H1 (cell line): Measurements from ENCODE around the gene PRKN. TPM values are rescaled to one million over a fixed set of nuclear protein-coding genes. Genes with fewer than 3 reads are reported as not detected.

Experiments used
- CTCF ChIA-PET: fragments of 300-600 bp; sonication (Branson Sonifier 250); formaldehyde crosslinking; loops from one replicate; lab custom pipeline; 2021; ENCODE audit not compliant: partially characterized antibody; lab: Charles Lee
- POLR2A ChIA-PET: fragments of 300-600 bp; sonication (Branson Sonifier 250); formaldehyde crosslinking; loops from one replicate; lab custom pipeline; 2021; ENCODE audit warnings: inconsistent platforms; ENCODE audit not compliant: partially characterized antibody; lab: Charles Lee
- DNase-seq, 2 experiments: peaks; one replicate each; pipeline versions ENCODE4 v3.0.0 to v3.0.0-alpha.2; 2010 to 2022; ENCODE audit warnings: low spot score in 2 of 2, low read depth in 1 of 2, mixed read lengths in 1 of 2
- FAIRE-seq: peaks from 2 replicates; lab custom pipeline; 2011; peaks lifted over from hg19 to GRCh38; lab: Jason Lieb, UNC
- H2AFZ ChIP-seq: 2 replicates; pipeline ENCODE4 v1.8.1; 2012; ENCODE audit warnings: low read length, inconsistent platforms
- H2AK5ac ChIP-seq: 2 replicates; pipeline ENCODE4 v1.6.1; 2013; ENCODE audit warnings: low read depth, low read length
- H2BK120ac ChIP-seq: replicated peaks from 2 replicates; pipeline ENCODE3; 2013; ENCODE audit warnings: low read depth, low read length, inconsistent platforms
- H2BK12ac ChIP-seq: 2 replicates; pipeline ENCODE4 v1.6.1; 2013; ENCODE audit warnings: low read depth, low read length
- H2BK15ac ChIP-seq: 2 replicates; pipeline ENCODE4 v1.6.1; 2013; ENCODE audit warnings: low read length
- H2BK20ac ChIP-seq: 2 replicates; pipeline ENCODE4 v1.6.1; 2013; ENCODE audit warnings: low read length
- H2BK5ac ChIP-seq: 2 replicates; pipeline ENCODE4 v1.6.1; 2013; ENCODE audit warnings: low read depth, low read length
- H3K14ac ChIP-seq: 2 replicates; pipeline ENCODE4 v1.6.1; 2013; ENCODE audit warnings: inconsistent platforms; ENCODE audit not compliant: insufficient read length
- H3K18ac ChIP-seq: 2 replicates; pipeline ENCODE4 v1.6.1; 2013; ENCODE audit warnings: low read length; ENCODE audit errors: extremely low read depth
- H3K23ac ChIP-seq: 2 replicates; pipeline ENCODE4 v1.6.1; 2013; ENCODE audit warnings: inconsistent platforms; ENCODE audit not compliant: insufficient read length
- H3K23me2 ChIP-seq: 2 replicates; pipeline ENCODE4 v1.6.1; 2013; ENCODE audit warnings: low read depth, low read length
- H3K27ac ChIP-seq: 2 replicates; pipeline ENCODE4 v1.6.1; 2011; ENCODE audit warnings: low read depth, low read length, inconsistent platforms
- H3K27me3 ChIP-seq, 4 experiments: replicated peaks in 1 of 4; 1 replicate in 1 of 4; 2 replicates in 3 of 4; pipeline versions ENCODE4 v1.6.1 to v1.8.1; 2011 to 2013; ENCODE audit warnings: low read length in 3 of 4, mild to moderate bottlenecking in 3 of 4, inconsistent platforms in 2 of 4, mixed read lengths in 2 of 4, moderate library complexity in 1 of 4; ENCODE audit not compliant: control insufficient read depth in 3 of 4, insufficient read depth in 3 of 4; ENCODE audit errors: extremely low read depth in 1 of 4
- H3K36me3 ChIP-seq, 4 experiments: 2 replicates each; pipeline versions ENCODE4 v1.6.1 to v1.8.1; 2011 to 2013; ENCODE audit warnings: mild to moderate bottlenecking in 4 of 4, low read length in 3 of 4, moderate library complexity in 2 of 4, control low read depth in 1 of 4, inconsistent platforms in 1 of 4; ENCODE audit not compliant: insufficient read depth in 4 of 4, control insufficient read depth in 2 of 4
- H3K4ac ChIP-seq: replicated peaks from 2 replicates; pipeline ENCODE3; 2013; ENCODE audit warnings: low read length, low read depth, mixed read lengths, inconsistent platforms; ENCODE audit not compliant: insufficient read length
- H3K4me1 ChIP-seq, 4 experiments: replicated peaks in 1 of 4; 1 replicate in 1 of 4; 2 replicates in 3 of 4; pipeline versions ENCODE4 v1.6.1 to v1.8.1; 2011 to 2013; ENCODE audit warnings: low read length in 3 of 4, inconsistent platforms in 2 of 4, mixed read lengths in 1 of 4; ENCODE audit not compliant: insufficient read depth in 4 of 4, control insufficient read depth in 3 of 4
- H3K4me2 ChIP-seq, 2 experiments: 2 replicates each; pipeline versions ENCODE4 v1.6.1 to v1.8.1; 2011 to 2013; ENCODE audit warnings: low read depth in 2 of 2, low read length in 2 of 2, control low read depth in 1 of 2, inconsistent platforms in 1 of 2, mild to moderate bottlenecking in 1 of 2; ENCODE audit not compliant: insufficient read depth in 1 of 2
- H3K4me3 ChIP-seq, 4 experiments: fragments of 200-600, 300-600 bp in 1 of 4; sonication (generic), shearing (Covaris generic), sonication (Bioruptor Twin) in 1 of 4; 2 replicates each; pipeline versions ENCODE4 v1.5.1 to v1.8.1; 2011 to 2016; ENCODE audit warnings: low read length in 4 of 4, low read depth in 3 of 4, control low read depth in 2 of 4, inconsistent platforms in 2 of 4, mild to moderate bottlenecking in 2 of 4, mixed read lengths in 1 of 4, moderate library complexity in 1 of 4; ENCODE audit not compliant: insufficient read depth in 2 of 4; ENCODE audit errors: extremely low read depth in 1 of 4
- H3K56ac ChIP-seq: replicated peaks from 2 replicates; pipeline ENCODE3; 2013; ENCODE audit warnings: low read depth, mild to moderate bottlenecking, mixed read lengths, low read length, inconsistent platforms; ENCODE audit not compliant: insufficient read length
- H3K79me1 ChIP-seq: 2 replicates; pipeline ENCODE4 v1.6.1; 2013; ENCODE audit warnings: low read depth, low read length, control low read depth
- H3K79me2 ChIP-seq, 2 experiments: 2 replicates each; pipeline versions ENCODE4 v1.6.1 to v1.8.1; 2012 to 2013; ENCODE audit warnings: low read length in 2 of 2, mild to moderate bottlenecking in 2 of 2, inconsistent platforms in 1 of 2; ENCODE audit not compliant: insufficient read depth in 2 of 2, control insufficient read depth in 1 of 2
- H3K9ac ChIP-seq, 4 experiments: replicated peaks in 1 of 4; 1 replicate in 1 of 4; 2 replicates in 3 of 4; pipeline versions ENCODE4 v1.6.1 to v1.8.1; 2011 to 2013; ENCODE audit warnings: low read depth in 3 of 4, low read length in 3 of 4, control low read depth in 2 of 4, mild to moderate bottlenecking in 2 of 4, moderate library complexity in 2 of 4, inconsistent platforms in 1 of 4; ENCODE audit errors: extremely low read depth in 1 of 4
- H3K9me3 ChIP-seq, 2 experiments: 2 replicates each; pipeline versions ENCODE4 v1.6.1 to v1.8.1; 2012 to 2013; ENCODE audit warnings: mild to moderate bottlenecking in 2 of 2, moderate library complexity in 2 of 2, control low read depth in 1 of 2, inconsistent platforms in 1 of 2, low read depth in 1 of 2, low read length in 1 of 2, mixed read lengths in 1 of 2; ENCODE audit not compliant: insufficient read depth in 2 of 2
- H4K20me1 ChIP-seq, 2 experiments: replicated peaks in 1 of 2; 2 replicates each; pipeline versions ENCODE3 to v1.8.1; 2011 to 2013; ENCODE audit warnings: inconsistent platforms in 2 of 2, low read length in 2 of 2, mild to moderate bottlenecking in 1 of 2; ENCODE audit not compliant: insufficient read depth in 2 of 2, control insufficient read depth in 1 of 2
- H4K5ac ChIP-seq: 2 replicates; pipeline ENCODE4 v1.6.1; 2013; ENCODE audit warnings: low read length, low read depth, mixed read lengths, inconsistent platforms; ENCODE audit not compliant: insufficient read length
- H4K8ac ChIP-seq: 2 replicates; pipeline ENCODE4 v1.8.0; 2013; ENCODE audit warnings: mild to moderate bottlenecking, moderate library complexity, low read length, inconsistent platforms; ENCODE audit not compliant: insufficient read depth; ENCODE audit errors: extremely low read depth
- H4K91ac ChIP-seq: replicated peaks from 2 replicates; pipeline ENCODE3; 2013; ENCODE audit warnings: low read length, mixed read lengths, inconsistent platforms; ENCODE audit not compliant: insufficient read length
- WGBS, 2 experiments: shearing (Covaris generic) in 1 of 2; methylation state at CpG; one replicate each; pipeline versions ENCODE4 v1.1.6 to v1.1.7; 2013 to 2015; ENCODE audit warnings: low lambda C conversion rate in 2 of 2, mixed read lengths in 2 of 2, inconsistent platforms in 1 of 2, low coverage in 1 of 2, missing lambda C conversion rate in 1 of 2; ENCODE audit not compliant: insufficient replicate concordance in 2 of 2, insufficient coverage in 1 of 2, insufficient read length in 1 of 2; ENCODE audit errors: extremely low coverage in 1 of 2, missing lambda C conversion rate in 1 of 2; 5-methylcytosine and 5-hydroxymethylcytosine counted together
- polyA plus RNA-seq, 7 experiments: library from polyadenylated mRNA; depleted of rRNA in 3 of 7; stranded (reverse) in 5 of 7; unstranded in 2 of 7; fragments of >200 nt in 5 of 7; fragments of 200-250 nt in 2 of 7; gene quantifications; 1 replicate in 5 of 7; 2 replicates in 1 of 7; 4 replicates in 1 of 7; pipeline versions ENCODE4 v1.2.1 to v1.2.3, GENCODE V29; 2011 to 2013; ENCODE audit warnings: missing spikeins in 2 of 7, mixed read lengths in 2 of 7
- total RNA-seq: library from RNA; stranded (reverse); fragmentation: NEBNext Ultra II Directional; extraction: Animal tissue kit (Norgen Biotek cat#: 25700); gene quantifications from 2 replicates; pipeline ENCODE4 v1.2.1, GENCODE V29; 2021

PRKN gene
- total and polyA plus RNA-seq, 2 of the 8 experiments (the other 6 are each of a cell fraction or from before 2014, with no cell fraction given), result 0.13 to 0.29 TPM

DNA sequence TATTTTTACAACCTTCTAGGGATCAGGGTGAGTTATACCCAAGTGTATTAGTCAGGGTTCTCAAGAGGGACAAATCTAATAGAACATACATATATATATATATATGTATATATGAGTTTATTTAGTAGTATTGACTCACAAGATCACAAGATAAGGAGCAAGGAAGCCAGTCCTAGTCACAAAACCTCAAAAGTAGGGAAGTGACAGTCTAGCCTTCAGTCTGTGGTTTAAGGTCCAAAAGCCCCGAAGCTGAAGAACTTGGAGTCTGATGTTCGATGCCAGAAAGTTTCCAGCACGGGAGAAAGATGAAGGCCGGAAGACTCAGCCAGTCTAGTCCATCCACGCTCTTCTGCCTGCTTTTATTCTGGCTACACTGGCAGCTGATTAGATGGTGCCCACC is 821.0 kb downstream of the PRKN start:
- DNase-seq (no peak), FAIRE-seq (no peak)
- Histone ChIP-seq H3K36me3 (no peaks in the 10 kb centered on the region), H3K9me3 (no peaks in the 10 kb centered on the region), H4K5ac (no peak overlapping the region), H3K4me1 (peaks cover 0 to 6% (median 0%) of the 10 kb centered on the region in 4 experiments; a peak in 4 of 7 replicates), H2BK15ac (no peak overlapping the region), H3K9ac (no peak overlapping the region), H4K20me1 (no peaks in the 10 kb centered on the region), H3K18ac (no peak overlapping the region; the same call in 1 of the 2 replicates), H3K27me3 (no peaks in the 10 kb centered on the region), H2BK12ac (no peak overlapping the region), H3K4me3 (no peak overlapping the region), H2AFZ (no peak overlapping the region), H3K14ac (no peak overlapping the region), H2BK120ac (no peak overlapping the region), H4K91ac (no peak overlapping the region), H3K4ac (no peak overlapping the region), H3K4me2 (no peak overlapping the region), H3K23me2 (no peaks in the 10 kb centered on the region), H3K23ac (no peak overlapping the region), H2AK5ac (no peak overlapping the region), H3K56ac (no peak overlapping the region), H3K79me1 (no peaks in the 10 kb centered on the region), H3K79me2 (no peaks in the 10 kb centered on the region), H2BK5ac (no peak overlapping the region), H3K27ac (no peak overlapping the region), H2BK20ac (no peak overlapping the region), H4K8ac (no peak overlapping the region)
- 95% methylated on average over 5 of the region's 5 CpGs; no CpG with 5 or more reads in 1 of the 2 experiments for WGBS, 2 experiments
- POLR2A ChIA-PET, result interaction anchor here (0.6 kb wide), 1 partner anchor 77 kb away, joined by 3 read pairs; no protein-coding TSS in a partner anchor
- CTCF ChIA-PET, result interaction anchor here (1.4 kb wide), 1 partner anchor 69 kb away, joined by 3 read pairs; no protein-coding TSS in a partner anchor
